Loucy (cell line): ENCODE measurements around the gene RBM39.

Experiments
- H2AFZ ChIP-seq: fragments of 200-600 bp; sonication (generic); 2 replicates; pipeline ENCODE4 v1.6.0; 2016; ENCODE audit warnings: antibody characterized with exemption, mild to moderate bottlenecking, low read length, moderate library complexity
- H3F3A ChIP-seq: fragments of 200-600 bp; 2 replicates; pipeline ENCODE4 v1.6.0; 2016; ENCODE audit warnings: antibody characterized with exemption, low read depth, mild to moderate bottlenecking
- H3K27me3 ChIP-seq: fragments of 200-600 bp; sonication (generic); 2 replicates; pipeline ENCODE4 v1.6.1; 2014; ENCODE audit warnings: low read length, mild to moderate bottlenecking; ENCODE audit not compliant: insufficient read depth, poor library complexity, severe bottlenecking
- H3K36me3 ChIP-seq: fragments of 200-600 bp; sonication (generic); 2 replicates; pipeline ENCODE4 v1.6.1; 2016; ENCODE audit warnings: low read length; ENCODE audit not compliant: insufficient read depth
- H3K4me1 ChIP-seq: fragments of 200-600 bp; sonication (generic); 2 replicates; pipeline ENCODE4 v1.5.1; 2014; ENCODE audit warnings: low read length, mild to moderate bottlenecking; ENCODE audit not compliant: insufficient read depth, poor library complexity, severe bottlenecking
- H3K4me2 ChIP-seq: fragments of 200-600 bp; sonication (generic); 2 replicates; pipeline ENCODE4 v1.6.0; 2014; ENCODE audit warnings: antibody characterized with exemption, low read length, low read depth, mild to moderate bottlenecking; ENCODE audit not compliant: poor library complexity, severe bottlenecking
- H3K4me3 ChIP-seq: fragments of 200-600 bp; sonication (generic); 2 replicates; pipeline ENCODE4 v1.5.1; 2014; ENCODE audit warnings: low read length, mild to moderate bottlenecking, mixed read lengths; ENCODE audit not compliant: poor library complexity, severe bottlenecking
- H3K79me2 ChIP-seq: fragments of 200-600 bp; sonication (generic); 2 replicates; pipeline ENCODE4 v1.6.1; 2014; ENCODE audit warnings: low read length; ENCODE audit not compliant: insufficient read depth
- H3K9ac ChIP-seq: fragments of 200-600 bp; sonication (generic); 2 replicates; pipeline ENCODE4 v1.6.0; 2014; ENCODE audit warnings: mild to moderate bottlenecking, low read depth, low read length, moderate library complexity; ENCODE audit not compliant: poor library complexity, severe bottlenecking
- H3K9me2 ChIP-seq: fragments of 200-600 bp; sonication (generic); replicated peaks from 2 replicates; pipeline ENCODE4 v1.6.1; 2016; ENCODE audit warnings: low read depth, low read length, mixed read lengths
- H3K9me3 ChIP-seq: fragments of 200-600 bp; sonication (generic); 2 replicates; pipeline ENCODE4 v1.6.1; 2014; ENCODE audit warnings: mild to moderate bottlenecking, antibody characterized with exemption, low read length, low read depth; ENCODE audit not compliant: insufficient read depth
- H4K20me1 ChIP-seq: fragments of 200-600 bp; sonication (generic); 2 replicates; pipeline ENCODE4 v1.6.0; 2014; ENCODE audit warnings: antibody characterized with exemption, low read length, mild to moderate bottlenecking; ENCODE audit not compliant: insufficient read depth, poor library complexity, severe bottlenecking
- CTCF ChIP-seq: fragments of 200-600 bp; sonication (generic); conservative IDR thresholded peaks from 2 replicates; pipeline ENCODE4 v1.5.1; 2014; ENCODE audit warnings: mild to moderate bottlenecking, antibody characterized with exemption, low read length
- EZH2phosphoT487 ChIP-seq: fragments of 200-600 bp; IDR thresholded peaks from 2 replicates; pipeline ENCODE4 v1.6.1; 2018; ENCODE audit warnings: antibody characterized with exemption, mild to moderate bottlenecking, moderate library complexity, borderline replicate concordance

The RBM39 gene

GRCh38 chr20:35657271-35657670 lies 84.8 kb downstream of the RBM39 start:
- H3F3A ChIP-seq = no peaks in the 10 kb centered on the region
- H3K9ac ChIP-seq = peak overlapping the region; percentile 22
- peaks cover 49% of the 10 kb centered on the region for H3K4me1 ChIP-seq
- peak overlapping the region; percentile 67 for H3K4me3 ChIP-seq
- H3K36me3 ChIP-seq = peaks cover 42% of the 10 kb centered on the region
- H2AFZ ChIP-seq = no peak overlapping the region
- peak overlapping the region; percentile 98 for H3K4me2 ChIP-seq
- H3K9me3 ChIP-seq = no peaks in the 10 kb centered on the region
- peaks cover 100% of the 10 kb centered on the region for H3K79me2 ChIP-seq
- no peaks in the 10 kb centered on the region for H3K9me2 ChIP-seq
- no peaks in the 10 kb centered on the region for H3K27me3 ChIP-seq
- no peak for TF ChIP-seq EZH2phosphoT487
- no peak for TF ChIP-seq CTCF
- peaks cover 100% of the 10 kb centered on the region for H4K20me1 ChIP-seq

- no peaks in the 10 kb centered on the region for H3K9me3 ChIP-seq
- H3K79me2 ChIP-seq = peaks cover 100% of the 10 kb centered on the region
- H3K9me2 ChIP-seq = no peaks in the 10 kb centered on the region
- H2AFZ ChIP-seq = no peak overlapping the region
- no peak overlapping the region for H3K4me2 ChIP-seq
- no peak overlapping the region for H3K4me3 ChIP-seq
- no peaks in the 10 kb centered on the region for H3F3A ChIP-seq
- H4K20me1 ChIP-seq = peaks cover 100% of the 10 kb centered on the region
- H3K36me3 ChIP-seq = peaks cover 48% of the 10 kb centered on the region
- H3K27me3 ChIP-seq = no peaks in the 10 kb centered on the region
- no peak for TF ChIP-seq EZH2phosphoT487
- TF ChIP-seq CTCF = no peak
- peaks cover 29% of the 10 kb centered on the region for H3K4me1 ChIP-seq
- H3K9ac ChIP-seq = no peak overlapping the region
Measured at GRCh38 chr20:35654415-35654814, 87.6 kb downstream of the RBM39 start.

GRCh38 chr20:35653893-35654292 lies 88.2 kb downstream of the RBM39 start:
- Histone ChIP-seq H3K79me2 (peaks cover 100% of the 10 kb centered on the region), H2AFZ (no peak overlapping the region), H3K36me3 (peaks cover 48% of the 10 kb centered on the region), H3K4me2 (no peak overlapping the region), H3K9ac (no peak overlapping the region), H3F3A (no peaks in the 10 kb centered on the region), H3K27me3 (no peaks in the 10 kb centered on the region), H3K4me1 (peaks cover 24% of the 10 kb centered on the region), H4K20me1 (peaks cover 100% of the 10 kb centered on the region), H3K4me3 (no peak overlapping the region), H3K9me2 (no peaks in the 10 kb centered on the region), H3K9me3 (no peaks in the 10 kb centered on the region)
- TF ChIP-seq CTCF (no peak), EZH2phosphoT487 (no peak)
